GM18909 (cell line): ENCODE data around the gene CYBA.

Source experiments
- ATAC-seq: cut with Tn5 transposase; IDR thresholded peaks from one replicate; pipeline ENCODE4 v1.9.1; 2021; ENCODE audit warnings: mild to moderate bottlenecking; ENCODE audit not compliant: unreplicated experiment, poor library complexity

CYBA gene

DNA sequence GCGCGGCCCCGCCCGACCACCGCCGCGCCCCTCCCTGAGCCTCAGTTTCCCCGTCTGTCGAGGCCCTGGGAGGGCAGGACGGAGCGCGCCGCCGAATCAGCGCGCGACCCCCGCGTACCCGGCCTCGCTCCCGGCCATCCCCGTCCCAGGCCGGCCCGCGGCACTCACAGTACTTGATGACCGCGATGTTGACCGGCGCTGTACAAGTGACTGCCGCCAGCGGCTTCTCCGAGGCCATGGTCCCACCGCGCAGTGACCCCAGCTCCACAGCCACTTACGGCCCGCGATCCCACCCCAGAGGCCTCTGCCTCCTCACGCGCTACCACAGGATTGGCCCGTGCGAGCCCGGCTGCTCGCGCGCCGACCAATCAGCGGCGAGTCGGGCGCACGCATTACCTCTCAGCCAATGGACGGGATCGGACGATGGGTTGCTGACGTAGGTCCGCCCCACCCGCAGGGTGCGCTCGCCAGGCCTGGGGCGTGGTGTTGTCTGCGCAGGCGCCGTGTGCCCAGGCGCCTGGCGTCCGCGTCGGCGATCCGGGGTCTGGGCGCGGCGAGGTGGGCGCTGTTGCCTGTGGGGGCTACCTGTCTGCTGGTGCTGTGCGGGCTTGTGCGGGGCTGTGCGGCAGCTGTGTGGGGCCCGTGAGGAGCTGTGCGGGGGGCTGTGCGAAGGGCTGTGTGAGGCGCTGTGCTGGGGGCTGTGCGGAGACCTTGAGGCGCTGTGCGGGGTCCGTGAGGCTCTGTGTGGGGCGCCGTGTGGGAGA, 12.2 kb upstream of the CYBA start, which contains the start of gene MVD:
Gene MVD (minus strand): TSS at position 249 of the 764 bp plus-strand sequence. CDS start 11 bp downstream, at position 238.
- peak; percentile 94 for ATAC-seq

DNA sequence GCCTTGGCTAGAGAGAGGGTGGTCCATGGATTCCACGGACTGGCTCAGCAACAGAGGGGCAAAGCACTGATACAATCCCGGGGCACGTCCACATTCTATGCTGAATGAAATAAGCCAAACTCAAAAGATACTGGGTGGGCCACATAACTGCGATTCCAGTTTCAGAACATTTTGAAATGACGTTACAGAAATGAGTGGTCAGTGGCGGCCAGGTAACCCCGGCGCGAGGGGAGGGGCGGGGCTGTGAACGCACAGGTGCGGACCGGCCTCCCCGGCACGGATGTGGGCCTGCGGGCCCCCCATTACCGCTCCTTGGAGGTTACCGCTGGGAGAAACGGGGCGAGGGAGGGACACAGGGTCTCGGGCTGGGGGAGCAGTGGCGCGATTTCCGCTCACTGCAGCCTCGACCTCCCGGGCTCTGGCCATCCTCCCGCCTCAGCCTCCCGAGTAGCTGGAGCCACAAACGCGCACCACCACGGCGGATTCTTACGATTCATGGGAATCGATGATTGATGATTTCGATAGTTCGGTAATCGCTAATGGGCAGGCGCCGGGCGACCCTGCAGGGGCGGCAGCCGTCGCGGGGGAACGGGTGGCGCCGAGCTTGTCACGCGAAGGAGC, 11.5 kb upstream of the CYBA start:
- no peak for ATAC-seq

GRCh38 chr16:88661468-88661867, 10.6 kb upstream of the CYBA start:
- no peak for ATAC-seq

DNA sequence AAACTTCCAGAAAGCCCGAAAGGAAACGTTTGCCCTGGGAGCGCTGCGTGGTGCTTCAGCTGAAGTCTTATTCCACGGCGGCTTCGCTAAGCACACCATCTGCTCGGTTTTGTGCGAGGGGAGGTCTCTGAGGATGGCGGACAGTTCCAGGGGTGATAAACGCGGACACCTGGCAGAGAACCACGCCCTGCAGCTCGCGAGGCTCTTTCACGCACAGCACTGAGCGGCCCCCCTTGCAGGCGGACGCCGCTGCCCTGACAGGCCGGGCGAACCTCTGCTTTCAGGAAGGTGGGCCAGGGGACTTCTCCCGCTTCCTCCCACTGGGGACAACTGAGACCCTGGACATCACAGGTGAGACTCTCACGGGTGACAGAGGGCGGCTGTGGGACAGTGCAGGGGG, 8.3 kb upstream of the CYBA start:
- no peak for ATAC-seq

- ATAC-seq, result no peak
Measured at GRCh38 chr16:88658714-88659113, 7.9 kb upstream of the CYBA start.

DNA sequence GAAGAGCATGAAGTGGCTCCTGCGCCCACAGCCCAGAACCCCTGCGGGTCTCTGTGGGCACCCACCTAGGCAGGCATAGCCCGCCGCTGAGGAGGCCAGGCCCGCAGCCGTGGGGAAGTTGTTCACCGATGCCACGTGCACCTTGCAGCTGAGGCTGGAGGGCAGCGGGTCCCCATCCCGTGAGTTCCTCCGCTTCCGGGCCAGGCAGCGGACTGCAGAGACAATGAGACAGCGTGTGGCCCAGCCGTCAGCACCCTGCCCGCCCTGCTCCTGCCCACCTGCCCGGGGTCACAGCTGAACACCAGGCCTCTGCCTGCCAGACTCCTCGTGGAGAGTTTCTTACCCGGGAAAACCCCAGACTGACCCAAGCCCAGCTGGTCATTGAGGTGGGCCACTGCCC, 6.5 kb upstream of the CYBA start:
- no peak for ATAC-seq

DNA sequence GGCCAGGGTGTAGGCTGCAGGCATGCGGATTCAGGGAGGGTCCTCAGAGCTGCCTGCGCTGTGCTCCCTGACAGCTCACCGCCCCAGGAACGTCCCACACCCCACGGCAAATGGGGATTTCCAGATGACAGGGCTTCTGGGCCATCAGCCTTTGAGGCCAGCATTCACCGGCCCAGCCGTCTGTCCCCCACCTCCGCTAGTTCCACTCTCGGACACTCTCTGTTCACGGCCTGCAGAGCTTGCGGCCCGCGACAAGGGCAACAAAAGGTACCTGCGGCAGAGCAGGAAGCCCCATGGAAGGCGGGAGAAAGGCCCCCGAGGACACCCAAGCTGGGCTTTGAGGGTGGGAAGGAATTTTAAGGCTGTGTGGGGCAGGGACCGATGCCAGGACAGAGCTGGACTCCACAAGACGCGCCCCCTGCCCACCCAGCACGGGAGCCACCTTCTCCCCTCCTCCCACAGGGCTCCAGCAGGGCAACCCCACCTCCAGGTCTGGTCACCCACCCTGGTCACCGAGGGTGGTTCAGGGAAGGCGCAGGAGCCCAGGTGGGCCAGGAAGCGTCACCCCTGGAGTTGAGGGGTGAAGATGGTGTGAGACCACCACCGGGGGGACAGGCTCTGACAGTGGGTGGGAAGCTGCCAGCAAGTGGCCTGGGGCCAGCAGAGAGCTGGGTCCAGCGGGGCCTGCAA, 5.6 kb upstream of the CYBA start:
- ATAC-seq, result no peak

- ATAC-seq, result no peak
Measured at GRCh38 chr16:88655733-88656281, 5.0 kb upstream of the CYBA start.

- ATAC-seq, result no peak
Measured at GRCh38 chr16:88655053-88655732, 4.3 kb upstream of the CYBA start.

DNA sequence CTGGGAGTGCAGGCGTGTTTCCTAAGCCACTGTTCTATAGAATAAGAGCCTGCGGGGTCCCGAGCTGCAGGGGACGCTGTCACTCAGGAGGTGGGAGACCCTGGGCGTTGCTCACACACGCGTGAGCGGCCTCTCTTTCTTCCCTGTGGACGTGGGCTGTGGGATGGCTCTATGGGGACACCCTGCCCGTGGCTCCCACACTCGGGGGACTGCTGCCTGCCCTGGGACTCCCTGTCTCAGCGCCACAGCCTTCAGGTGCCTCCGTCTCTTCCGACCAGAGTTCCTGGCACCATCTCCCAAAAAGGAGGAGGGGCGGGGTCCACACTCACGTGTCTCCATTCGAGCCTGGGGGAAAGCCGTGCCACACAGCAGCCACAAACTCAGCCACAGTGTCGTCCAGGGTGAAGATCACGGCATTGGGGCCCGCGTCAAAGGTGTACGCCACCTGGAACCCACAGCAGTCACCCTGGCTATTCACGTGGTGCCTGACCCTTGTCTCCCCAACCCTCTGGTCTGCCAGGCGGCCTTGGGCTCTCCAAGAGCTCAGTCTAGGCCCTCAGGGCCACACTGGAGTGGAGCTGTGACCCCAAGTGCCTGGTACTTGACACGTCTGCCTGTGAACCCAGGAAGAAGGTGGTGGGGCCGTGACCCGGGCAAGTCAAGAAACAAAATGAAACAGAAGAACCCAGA, 3.7 kb upstream of the CYBA start:
- no peak for ATAC-seq

- no peak for ATAC-seq
Measured at GRCh38 chr16:88653596-88654362, 2.9 kb upstream of the CYBA start.

- ATAC-seq, result no peak
Measured at GRCh38 chr16:88653101-88653500, 2.2 kb upstream of the CYBA start.

DNA sequence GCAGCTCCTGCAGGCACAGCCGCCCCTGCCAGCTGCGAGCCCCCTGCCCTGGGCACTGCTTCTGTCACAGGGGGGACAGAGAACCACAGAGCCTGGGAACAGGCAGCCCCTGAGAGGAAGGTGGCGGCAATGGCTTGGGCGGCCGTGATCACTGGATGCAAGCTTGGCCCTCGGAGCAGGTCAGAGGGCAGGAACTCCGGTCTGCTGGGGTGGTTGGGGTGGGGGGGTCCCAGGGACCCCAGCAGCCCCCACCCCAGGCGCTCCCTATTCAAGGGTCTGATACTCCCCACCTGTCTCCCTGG, 1.9 kb upstream of the CYBA start:
- no peak for ATAC-seq

DNA sequence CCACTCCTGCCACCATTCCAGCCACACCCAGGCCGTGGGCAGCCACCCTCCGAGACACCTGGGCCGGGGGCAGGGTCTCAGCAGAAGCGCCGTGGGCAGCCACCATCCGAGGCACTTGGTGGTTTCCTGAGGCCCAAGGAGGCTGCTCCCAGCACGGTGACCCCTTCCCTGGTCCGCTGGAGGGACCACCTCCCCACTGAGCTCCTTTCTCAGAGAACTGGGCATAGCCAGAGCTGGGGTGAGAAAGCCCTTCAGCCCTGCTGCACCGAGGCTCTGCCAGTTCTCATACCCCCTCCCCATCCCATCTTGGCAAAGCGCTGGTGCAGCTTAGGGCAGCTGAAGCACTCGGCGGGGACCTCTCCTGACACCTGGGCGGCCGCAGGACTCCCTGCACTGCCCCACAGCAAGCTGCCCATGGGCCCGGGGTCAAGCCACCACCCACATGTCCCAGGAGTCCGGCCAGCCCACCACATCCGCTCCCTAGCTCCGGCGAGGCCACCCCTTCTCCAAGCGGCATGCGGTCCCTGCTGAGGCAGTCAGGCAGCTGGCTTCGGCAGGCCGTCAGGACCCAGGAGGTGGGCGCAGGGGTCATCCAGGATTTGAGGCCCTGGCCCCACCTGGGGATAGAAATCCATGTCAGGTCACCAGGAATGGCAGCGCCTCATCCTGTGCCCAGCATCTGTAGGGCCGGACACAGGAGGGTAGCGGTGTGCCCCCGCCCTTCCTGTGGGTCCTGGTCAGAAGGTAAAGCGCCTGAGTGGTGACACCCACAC, 1.3 kb upstream of the CYBA start:
- no peak for ATAC-seq

DNA sequence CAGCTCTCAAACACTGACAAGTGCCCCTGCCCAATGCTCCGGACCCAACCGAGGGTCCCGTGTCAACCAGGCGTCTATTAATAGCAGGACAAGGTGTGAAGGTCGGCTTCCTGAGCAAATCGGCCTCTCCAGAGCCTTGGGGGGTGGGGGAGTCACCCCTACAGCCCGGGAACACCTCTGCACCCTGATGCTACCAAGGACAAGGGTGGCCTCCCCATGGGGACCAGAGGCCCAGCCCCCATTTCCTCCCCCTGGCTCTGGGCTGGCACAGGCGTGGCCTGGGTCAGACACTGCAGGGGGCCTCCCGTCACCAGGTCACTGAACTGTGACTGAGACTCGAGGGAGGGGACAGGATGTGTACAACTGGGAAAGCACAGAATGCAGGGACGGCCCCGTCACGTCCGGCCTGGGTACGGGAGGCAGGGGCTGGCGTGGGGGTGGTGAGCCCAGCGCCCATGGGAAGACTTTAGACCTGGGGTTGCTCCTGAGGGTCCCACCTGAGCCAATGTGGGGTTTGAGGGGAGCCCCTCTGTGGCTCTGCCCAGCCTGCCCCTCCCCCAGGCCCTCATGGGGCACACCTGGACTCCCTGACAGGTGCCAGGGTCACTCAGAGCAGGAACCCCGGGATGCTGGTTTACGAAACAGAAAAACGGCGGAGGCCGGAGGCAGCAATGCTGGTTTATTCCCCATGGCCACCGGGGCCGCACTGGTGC, 579 bp upstream of the CYBA start:
- peak; percentile 80 for ATAC-seq

DNA sequence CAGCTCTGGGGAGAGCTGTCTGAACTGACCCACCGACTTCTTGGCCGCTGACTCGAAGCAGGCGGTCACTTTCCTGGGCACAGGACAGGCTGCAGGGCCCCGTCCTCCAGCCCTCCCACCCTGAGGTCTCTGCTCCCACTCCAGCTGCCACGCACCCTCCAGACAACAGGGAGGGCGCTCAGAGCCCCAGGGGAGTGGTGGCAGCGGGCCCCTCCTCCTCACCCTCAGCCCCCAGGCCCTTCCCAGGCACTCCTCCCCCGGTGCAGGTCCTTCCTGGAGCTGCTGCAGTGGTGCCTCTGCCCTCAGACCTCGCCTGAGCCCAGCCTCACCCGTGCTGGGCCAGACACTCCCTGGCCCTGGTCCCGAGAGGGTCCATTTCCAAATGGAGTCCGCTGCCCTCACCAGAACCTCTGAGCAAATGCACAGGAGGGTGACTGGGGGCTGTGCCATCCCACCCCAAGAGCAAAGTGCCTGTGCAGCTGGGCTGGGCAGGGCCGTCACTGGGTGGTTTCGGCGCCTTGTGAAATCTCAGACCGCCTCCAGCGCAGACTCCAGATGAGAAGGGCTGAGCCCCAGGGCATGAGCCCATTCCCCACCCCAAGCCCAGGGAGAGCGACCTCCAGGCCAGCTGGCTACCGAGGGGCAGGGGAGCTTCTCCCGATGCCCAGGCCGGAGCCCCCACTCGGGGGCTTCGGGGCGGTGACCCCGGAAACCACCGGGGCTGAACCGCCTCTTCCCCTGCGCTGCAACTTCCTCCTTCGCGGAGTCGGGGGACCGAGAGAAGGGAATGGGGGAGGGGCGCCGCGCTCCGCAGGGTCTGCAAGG, 717 bp downstream of the CYBA start:
- peak; percentile 7 for ATAC-seq

DNA sequence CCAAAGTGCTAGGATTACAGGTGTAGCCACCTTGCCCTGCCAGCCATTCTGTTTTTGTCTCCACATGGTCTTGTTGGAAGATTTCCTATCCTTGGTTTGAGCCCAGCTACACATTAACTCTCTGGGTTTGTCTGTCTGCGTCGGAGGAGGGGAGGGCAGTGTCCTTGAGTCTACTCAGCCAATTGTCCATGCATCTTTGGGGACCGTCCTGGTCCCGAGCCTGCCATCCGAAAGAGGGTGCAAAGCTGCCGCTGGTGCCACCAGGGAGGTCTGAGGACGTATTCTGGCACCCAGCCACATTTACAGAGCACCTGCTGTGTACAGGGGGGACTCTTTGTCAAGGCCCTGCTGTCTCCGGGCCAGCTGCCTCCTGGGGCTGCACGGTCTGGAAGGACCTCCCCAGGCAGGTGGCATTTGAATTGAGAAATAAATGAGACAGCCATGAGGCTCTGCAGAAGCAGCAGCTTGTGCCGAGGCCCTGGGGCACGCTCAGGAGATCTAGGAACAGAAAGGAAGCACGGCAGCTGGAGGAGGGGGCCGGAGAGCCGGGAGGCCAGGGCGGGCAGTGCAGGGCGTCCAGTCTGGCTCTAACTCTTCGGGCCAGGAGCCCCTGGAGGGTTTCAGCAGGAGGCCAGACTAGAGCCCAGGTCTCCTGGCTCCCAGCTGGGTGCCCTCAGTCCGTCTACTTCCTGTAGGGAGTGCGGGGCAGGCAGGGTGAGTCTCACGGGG, 1.5 kb downstream of the CYBA start:
- no peak for ATAC-seq
